ENCODE results near the gene PTPRT. TPM values are rescaled to one million over a fixed set of nuclear protein-coding genes. Genes with fewer than 3 reads are reported as not detected.

Gene PTPRT
- total RNA-seq, 6 experiments from 2014 or later, result not detected

DNA sequence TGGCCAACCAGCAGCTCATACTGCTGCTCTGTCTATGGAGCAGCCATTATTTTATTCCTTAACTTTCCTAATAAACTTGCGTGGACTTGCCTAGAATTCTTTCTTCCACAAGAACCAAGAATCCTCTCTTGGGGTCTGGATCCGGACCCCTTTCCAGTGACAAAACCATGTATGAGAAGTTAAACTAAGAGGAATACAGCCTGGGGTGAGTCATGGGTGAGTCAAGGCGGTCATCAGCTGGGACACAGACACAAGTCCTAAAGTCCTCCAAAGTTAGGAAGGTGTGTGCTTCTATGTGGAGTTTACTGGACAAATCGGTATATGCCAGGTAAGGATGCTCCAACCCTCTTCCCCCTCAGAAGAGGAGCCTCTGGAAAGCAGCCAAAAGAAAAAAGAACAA is 881.5 kb downstream of the PTPRT start:
- H3K36me3 Mint-ChIP-seq (ENCODE audit: low read depth), result no peaks in the 10 kb centered on the region; the same call in 1 of the 2 replicates
- no peak overlapping the region for H3K4me3 Mint-ChIP-seq
- H3K27ac Mint-ChIP-seq, result no peak overlapping the region
- H3K9me3 Mint-ChIP-seq, result peaks cover 39% of the 10 kb centered on the region
- no peaks in the 10 kb centered on the region for H3K4me1 Mint-ChIP-seq (ENCODE audit: low read depth)
- TF ChIP-seq, protein P1, sequence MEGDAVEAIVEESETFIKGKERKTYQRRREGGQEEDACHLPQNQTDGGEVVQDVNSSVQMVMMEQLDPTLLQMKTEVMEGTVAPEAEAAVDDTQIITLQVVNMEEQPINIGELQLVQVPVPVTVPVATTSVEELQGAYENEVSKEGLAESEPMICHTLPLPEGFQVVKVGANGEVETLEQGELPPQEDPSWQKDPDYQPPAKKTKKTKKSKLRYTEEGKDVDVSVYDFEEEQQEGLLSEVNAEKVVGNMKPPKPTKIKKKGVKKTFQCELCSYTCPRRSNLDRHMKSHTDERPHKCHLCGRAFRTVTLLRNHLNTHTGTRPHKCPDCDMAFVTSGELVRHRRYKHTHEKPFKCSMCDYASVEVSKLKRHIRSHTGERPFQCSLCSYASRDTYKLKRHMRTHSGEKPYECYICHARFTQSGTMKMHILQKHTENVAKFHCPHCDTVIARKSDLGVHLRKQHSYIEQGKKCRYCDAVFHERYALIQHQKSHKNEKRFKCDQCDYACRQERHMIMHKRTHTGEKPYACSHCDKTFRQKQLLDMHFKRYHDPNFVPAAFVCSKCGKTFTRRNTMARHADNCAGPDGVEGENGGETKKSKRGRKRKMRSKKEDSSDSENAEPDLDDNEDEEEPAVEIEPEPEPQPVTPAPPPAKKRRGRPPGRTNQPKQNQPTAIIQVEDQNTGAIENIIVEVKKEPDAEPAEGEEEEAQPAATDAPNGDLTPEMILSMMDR (IDR thresholded peaks at IDR 0.05), result no peak
- H3K27me3 Mint-ChIP-seq (ENCODE audit: insufficient read depth), result no peaks in the 10 kb centered on the region
- no peak for DNase-seq

DNA sequence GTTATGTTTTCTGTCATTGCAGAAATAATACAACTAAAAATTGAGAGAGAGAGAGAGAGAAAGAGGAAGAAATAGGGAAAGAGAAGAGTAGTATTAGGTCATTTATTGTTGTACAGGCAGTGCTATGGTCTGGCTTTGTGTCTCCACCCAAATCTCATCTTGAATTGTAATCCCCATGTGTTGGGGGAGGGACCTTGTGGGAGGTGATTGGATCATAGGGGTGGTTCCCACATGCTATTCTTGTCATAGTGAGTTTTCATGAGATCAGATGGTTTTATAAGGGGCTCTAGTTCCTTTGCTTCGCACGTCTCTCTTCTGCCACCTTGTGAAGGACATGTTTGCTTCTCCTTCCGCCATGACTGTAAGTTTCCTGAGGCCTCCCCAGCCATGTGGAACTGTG is 894.1 kb downstream of the PTPRT start:
- H3K27ac Mint-ChIP-seq, result no peak overlapping the region
- DNase-seq, result no peak
- H3K4me3 Mint-ChIP-seq, result no peak overlapping the region
- TF ChIP-seq, protein P1 (IDR thresholded peaks at IDR 0.05), result no peak
- H3K27me3 Mint-ChIP-seq (ENCODE audit: insufficient read depth), result no peaks in the 10 kb centered on the region
- H3K9me3 Mint-ChIP-seq, result peaks cover 22% of the 10 kb centered on the region; the same call in 1 of the 2 replicates
- no peaks in the 10 kb centered on the region for H3K4me1 Mint-ChIP-seq (ENCODE audit: low read depth)
- H3K36me3 Mint-ChIP-seq (ENCODE audit: low read depth), result no peaks in the 10 kb centered on the region; the same call in 1 of the 2 replicates

DNA sequence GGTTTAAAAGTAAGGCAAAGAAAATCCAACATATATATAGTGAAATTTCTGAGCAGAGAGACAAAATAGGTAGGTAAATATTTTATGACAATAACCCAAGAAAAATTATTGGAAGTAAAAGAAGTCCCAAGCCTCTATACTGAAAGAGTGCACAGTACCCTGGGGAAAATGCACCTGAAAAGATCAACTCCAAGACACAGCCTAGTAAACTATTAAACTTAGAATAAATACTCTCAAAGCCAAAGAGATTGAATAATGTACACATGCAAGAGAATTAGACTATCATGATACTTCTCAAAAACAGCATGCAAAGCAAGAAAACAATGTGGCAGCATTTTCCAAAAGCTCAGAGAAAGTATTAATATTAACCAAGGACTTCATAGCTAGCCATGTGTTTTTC is 894.7 kb downstream of the PTPRT start:
- Mint-ChIP-seq H3K9me3 (peaks cover 22% of the 10 kb centered on the region; the same call in 1 of the 2 replicates), H3K27ac (no peak overlapping the region), H3K4me1 (ENCODE audit: low read depth) (no peaks in the 10 kb centered on the region), H3K27me3 (ENCODE audit: insufficient read depth) (no peaks in the 10 kb centered on the region), H3K36me3 (ENCODE audit: low read depth) (no peaks in the 10 kb centered on the region; the same call in 1 of the 2 replicates), H3K4me3 (no peak overlapping the region)
- DNase-seq, result no peak
- TF ChIP-seq, protein P1 (IDR thresholded peaks at IDR 0.05), result no peak

DNA sequence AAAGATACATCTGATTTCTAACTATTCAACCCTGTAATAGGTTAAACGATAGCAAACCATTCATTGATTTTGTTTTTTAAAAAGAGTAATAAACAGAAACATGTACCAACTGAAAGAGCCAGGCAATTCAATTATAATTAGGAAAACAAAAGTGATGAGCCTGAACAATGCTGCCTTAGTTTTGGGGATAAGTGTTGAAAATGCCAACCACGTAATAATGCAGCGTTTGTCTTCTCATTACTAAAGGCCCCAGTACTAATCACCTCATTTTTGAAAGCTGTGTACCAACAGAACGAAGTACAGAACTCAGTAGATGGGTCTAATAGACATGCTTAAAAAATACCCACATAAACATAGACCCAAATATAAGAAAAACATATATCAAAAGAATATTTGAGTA is 907.9 kb downstream of the PTPRT start:
- TF ChIP-seq, protein P1 (IDR thresholded peaks at IDR 0.05), result no peak
- Mint-ChIP-seq H3K4me1 (ENCODE audit: low read depth) (no peaks in the 10 kb centered on the region), H3K4me3 (no peak overlapping the region), H3K27ac (no peak overlapping the region), H3K36me3 (ENCODE audit: low read depth) (no peaks in the 10 kb centered on the region), H3K27me3 (ENCODE audit: insufficient read depth) (no peaks in the 10 kb centered on the region), H3K9me3 (peaks cover 53% of the 10 kb centered on the region)
- DNase-seq, result no peak

DNA sequence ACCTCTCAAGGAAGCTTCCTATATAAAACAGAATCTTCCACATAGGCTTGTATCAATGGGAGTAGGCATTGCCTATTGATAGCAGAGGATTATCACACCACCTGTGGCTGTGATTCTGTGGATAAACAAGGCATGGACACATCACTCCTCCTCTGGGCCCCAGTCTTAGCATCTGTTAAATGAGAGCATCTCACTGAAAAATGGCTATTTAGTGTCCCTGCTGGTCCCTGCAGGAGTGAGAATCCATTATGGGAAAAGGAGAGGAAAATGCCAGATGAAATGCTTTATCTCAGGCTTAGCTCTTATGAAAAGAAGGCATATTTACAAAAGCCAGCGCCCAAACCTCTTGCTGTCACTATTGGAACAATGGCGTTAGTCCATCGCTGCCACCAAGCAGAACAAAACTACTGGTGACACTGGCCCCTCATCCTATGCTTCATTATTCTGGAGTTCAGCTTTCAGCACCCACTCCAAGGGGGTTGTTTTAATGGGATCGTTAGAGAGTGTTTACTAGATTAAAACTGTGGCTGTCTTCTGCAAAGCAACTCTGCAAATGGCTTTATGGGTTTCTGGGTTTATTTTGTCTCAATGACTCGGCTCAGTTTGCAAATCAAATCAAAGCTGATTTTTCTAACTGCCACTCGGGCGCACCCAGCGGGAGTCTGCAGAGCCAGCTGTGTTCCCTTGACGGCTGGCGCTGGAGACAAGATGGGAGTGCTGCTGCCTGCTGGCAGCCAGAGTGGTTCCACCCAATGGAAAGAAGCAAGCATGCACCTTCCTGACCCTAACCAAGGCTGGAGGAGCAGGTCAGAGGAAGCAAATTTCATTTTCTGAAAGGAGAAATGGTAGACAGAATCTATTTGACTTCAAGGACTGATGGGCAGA is 912.7 kb downstream of the PTPRT start:
- no peak overlapping the region for H3K27ac Mint-ChIP-seq
- H3K9me3 Mint-ChIP-seq, result peaks cover 39% of the 10 kb centered on the region
- no peaks in the 10 kb centered on the region for H3K4me1 Mint-ChIP-seq (ENCODE audit: low read depth)
- H3K27me3 Mint-ChIP-seq (ENCODE audit: insufficient read depth), result no peaks in the 10 kb centered on the region
- no peak for DNase-seq
- TF ChIP-seq, protein P1 (IDR thresholded peaks at IDR 0.05), result no peak
- no peak overlapping the region for H3K4me3 Mint-ChIP-seq
- no peaks in the 10 kb centered on the region for H3K36me3 Mint-ChIP-seq (ENCODE audit: low read depth)
